K562 (cell line): Measurements from ENCODE around the gene RDH16. TPM values are rescaled to one million over a fixed set of nuclear protein-coding genes. Genes with fewer than 3 reads are reported as not detected.

Source experiments
- ATAC-seq: fragments of 200-7000 bp; cut with Tn5 transposase; 3 replicates; pipeline ENCODE4 v1.9.1; 2020; ENCODE audit warnings: moderate library complexity
- BruUV-seq: library from RNA; stranded (reverse); fragments of 400-500 nt; replicated peaks from 2 replicates; lab custom pipeline; 2021; lab: Mats Ljungman, UMichigan
- CTCF ChIA-PET: fragments of 300-600 bp; formaldehyde crosslinking; extraction: SDS; loops from one replicate; lab custom pipeline; 2021; ENCODE audit warnings: low intra/inter-chr PET ratio; lab: Yijun Ruan, JAX
- POLR2A ChIA-PET: fragments of 300-600, 350-650 bp; sonication (Branson Sonifier 250); formaldehyde crosslinking; extraction: SDS; loops from one replicate; lab custom pipeline; 2021; ENCODE audit warnings: antibody characterized with exemption, inconsistent platforms; lab: Yijun Ruan, JAX
- DNase-seq, 4 experiments: peaks; one replicate each; pipeline versions ENCODE4 v3.0.0 to v3.0.0-alpha.2; 2011 to 2018; ENCODE audit warnings: low spot score in 3 of 4, mixed read lengths in 3 of 4; ENCODE audit errors: extremely low read depth in 1 of 4
- FAIRE-seq: peaks from 2 replicates; lab custom pipeline; 2011; peaks lifted over from hg19 to GRCh38; lab: Jason Lieb, UNC
- H2AFZ ChIP-seq: 2 replicates; pipeline ENCODE4 v1.6.0; 2011; ENCODE audit warnings: low read depth, low read length, control low read depth, inconsistent platforms
- H3K27ac ChIP-seq: fragments of 200-600 bp; 3 replicates; pipeline ENCODE4 v1.8.0; 2011; ENCODE audit warnings: low read depth, mild to moderate bottlenecking, control low read depth, inconsistent platforms, low read length, moderate library complexity, mixed read lengths; ENCODE audit errors: extremely low read depth
- H3K27me3 ChIP-seq, 2 experiments: fragments of 300-600 bp in 1 of 2; 2 replicates in 1 of 2; 3 replicates in 1 of 2; pipeline versions ENCODE4 v1.6.0 to v1.8.0; 2011; ENCODE audit warnings: inconsistent platforms in 2 of 2, low read length in 2 of 2, mild to moderate bottlenecking in 1 of 2, mixed read lengths in 1 of 2, moderate library complexity in 1 of 2; ENCODE audit not compliant: control insufficient read depth in 2 of 2, insufficient read depth in 2 of 2
- H3K36me3 ChIP-seq: fragments of 300-600 bp; 3 replicates; pipeline ENCODE4 v1.8.0; 2011; ENCODE audit warnings: mild to moderate bottlenecking, low read length, inconsistent platforms; ENCODE audit not compliant: control insufficient read depth, insufficient read depth
- H3K4me1 ChIP-seq, 2 experiments: fragments of 200-600 bp in 1 of 2; replicated peaks in 1 of 2; 2 replicates in 1 of 2; 3 replicates in 1 of 2; pipeline versions ENCODE4 v1.5.1 to v1.8.0; 2011; ENCODE audit warnings: inconsistent platforms in 2 of 2, low read length in 2 of 2, mild to moderate bottlenecking in 1 of 2, mixed read lengths in 1 of 2, moderate library complexity in 1 of 2; ENCODE audit not compliant: control insufficient read depth in 2 of 2, insufficient read depth in 2 of 2
- H3K4me2 ChIP-seq: 2 replicates; pipeline ENCODE4 v1.6.1; 2011; ENCODE audit warnings: low read length, control low read depth, inconsistent platforms, mixed read lengths; ENCODE audit not compliant: insufficient read depth
- H3K4me3 ChIP-seq: fragments of 200-600 bp; sonication (generic), shearing (Covaris generic); 2 replicates; pipeline ENCODE4 v1.5.1; 2016; ENCODE audit warnings: control low read depth, inconsistent platforms
- H3K79me2 ChIP-seq: fragments of 200-600 bp; 3 replicates; pipeline ENCODE4 v1.8.0; 2011; ENCODE audit warnings: low read length, inconsistent platforms; ENCODE audit not compliant: control insufficient read depth, insufficient read depth
- H3K9ac ChIP-seq, 2 experiments: 2 replicates each; pipeline versions ENCODE4 v1.6.0 to v1.6.1; 2011; ENCODE audit warnings: low read depth in 2 of 2, low read length in 2 of 2, control low read depth in 1 of 2, inconsistent platforms in 1 of 2, mild to moderate bottlenecking in 1 of 2, mixed read lengths in 1 of 2; ENCODE audit not compliant: insufficient read depth in 1 of 2
- H3K9me1 ChIP-seq: one replicate; pipeline ENCODE4 v1.6.0; 2011; ENCODE audit warnings: inconsistent platforms, mild to moderate bottlenecking, low read length, moderate library complexity; ENCODE audit not compliant: control insufficient read depth, insufficient read depth
- H3K9me3 ChIP-seq: replicated peaks from 2 replicates; pipeline ENCODE4 v1.5.1; 2011; ENCODE audit warnings: low read depth, low read length, inconsistent platforms; ENCODE audit not compliant: control insufficient read depth, insufficient read depth
- H4K20me1 ChIP-seq: replicated peaks from 2 replicates; pipeline ENCODE4 v1.6.1; 2011; ENCODE audit warnings: low read length, inconsistent platforms, mixed read lengths; ENCODE audit not compliant: control insufficient read depth, insufficient read depth
- ADNP ChIP-seq: fragments of 200-800 bp; sonication (Bioruptor generic); IDR thresholded peaks from 2 replicates; pipeline ENCODE4 v1.6.1; 2016; ENCODE audit warnings: missing genetic modification characterization, missing compliant biosample characterization
- CGGBP1 ChIP-seq: fragments of 250-450 bp; sonication (Bioruptor Pico); IDR thresholded peaks from 2 replicates; pipeline ENCODE4 v1.9.0; 2021; ENCODE audit warnings: mild to moderate bottlenecking
- EP400 ChIP-seq: fragments of 450-650 bp; IDR thresholded peaks from 2 replicates; pipeline ENCODE4 v1.6.1; 2017; ENCODE audit warnings: antibody characterized with exemption, mild to moderate bottlenecking, moderate library complexity
- EZH2 ChIP-seq: IDR thresholded peaks from 2 replicates; pipeline ENCODE4 v1.6.1; 2012; ENCODE audit warnings: low read depth, mild to moderate bottlenecking, inconsistent platforms, low read length, borderline replicate concordance
- HDAC2 ChIP-seq: fragments of 450-650 bp; IDR thresholded peaks from 2 replicates; pipeline ENCODE4 v1.6.1; 2016; ENCODE audit warnings: mild to moderate bottlenecking
- HDGF ChIP-seq: fragments of 450-650 bp; IDR thresholded peaks from 2 replicates; pipeline ENCODE4 v1.6.1; 2016
- NONO ChIP-seq, 2 experiments: fragments of 200-400 bp in 1 of 2; fragments of 450-650 bp in 1 of 2; formaldehyde crosslinking in 1 of 2; IDR thresholded peaks; 2 replicates each; pipeline ENCODE4 v1.6.1; 2017; ENCODE audit warnings: low read depth in 2 of 2, mild to moderate bottlenecking in 2 of 2, moderate library complexity in 2 of 2, low read length in 1 of 2
- NR1H2 ChIP-seq: sonication (generic); formaldehyde crosslinking; IDR thresholded peaks from 2 replicates; pipeline ENCODE4 v1.4.0; 2020; ENCODE audit warnings: mild to moderate bottlenecking, missing genetic modification reagents
- TAF1 ChIP-seq: IDR thresholded peaks from 2 replicates; pipeline ENCODE4 v1.6.1; 2011; ENCODE audit warnings: mild to moderate bottlenecking, low read length, moderate library complexity; ENCODE audit not compliant: insufficient read depth, control insufficient read depth, severe bottlenecking; ENCODE audit errors: extremely low read depth
- TBL1XR1 ChIP-seq, 2 experiments: IDR thresholded peaks; 2 replicates each; pipeline ENCODE4 v1.6.1; 2012; ENCODE audit warnings: improper control_type of control experiment in 2 of 2, low read length in 2 of 2, mild to moderate bottlenecking in 1 of 2
- TSC22D4 ChIP-seq: fragments of 450-650 bp; IDR thresholded peaks from 2 replicates; pipeline ENCODE4 v1.6.1; 2016; ENCODE audit warnings: missing genetic modification characterization, missing biosample characterization, control low read depth
- USF1 ChIP-seq: sonication (generic); formaldehyde crosslinking; IDR thresholded peaks from 2 replicates; pipeline ENCODE4 v1.9.0; 2022; ENCODE audit warnings: mild to moderate bottlenecking, missing genetic modification reagents
- ZBTB43 ChIP-seq: sonication (generic); formaldehyde crosslinking; IDR thresholded peaks from 2 replicates; pipeline ENCODE4 v1.8.0; 2023; ENCODE audit warnings: mild to moderate bottlenecking, missing genetic modification reagents
- ZNF146 ChIP-seq: IDR thresholded peaks from one replicate; pipeline ENCODE4 v1.6.1; 2018; ENCODE audit warnings: missing compliant biosample characterization; ENCODE audit not compliant: unreplicated experiment
- ZNF23 ChIP-seq: fragments of 250-450 bp; sonication (Bioruptor Pico); IDR thresholded peaks from 2 replicates; pipeline ENCODE4 v1.4.0; 2020; ENCODE audit warnings: mild to moderate bottlenecking
- ZNF347 ChIP-seq: fragments of 450-650 bp; formaldehyde crosslinking; IDR thresholded peaks from 2 replicates; pipeline ENCODE4 v1.4.0; 2020; ENCODE audit warnings: low read depth, mild to moderate bottlenecking, moderate library complexity
- ZNF395 ChIP-seq: fragments of 200-800 bp; sonication (Bioruptor generic); IDR thresholded peaks from 2 replicates; pipeline ENCODE4 v1.6.1; 2017; ENCODE audit warnings: missing genetic modification characterization, missing compliant biosample characterization
- ZNF586 ChIP-seq: fragments of 450-650 bp; formaldehyde crosslinking; conservative IDR thresholded peaks from 2 replicates; pipeline ENCODE4 v1.4.0; 2020; ENCODE audit warnings: mild to moderate bottlenecking, moderate library complexity
- ZNF717 ChIP-seq: fragments of 250-450 bp; sonication (Bioruptor Pico); IDR thresholded peaks from 2 replicates; pipeline ENCODE4 v1.5.0; 2021
- ZNF766 ChIP-seq: fragments of 200-800 bp; sonication (Bioruptor generic); conservative IDR thresholded peaks from 2 replicates; pipeline ENCODE4 v1.6.1; 2016; ENCODE audit warnings: missing genetic modification characterization, missing compliant biosample characterization
- WGBS: fragments of 100-300 bp; shearing (Covaris generic); methylation state at CpG from one replicate; pipeline ENCODE4 v1.1.6; 2016; ENCODE audit warnings: low coverage, mixed read lengths; ENCODE audit not compliant: insufficient coverage; ENCODE audit errors: missing lambda C conversion rate; 5-methylcytosine and 5-hydroxymethylcytosine counted together
- in situ Hi-C: fragments of 300-500 bp; cut with MboI; formaldehyde crosslinking; loops from 4 replicates; pipeline ENCODE4 v1.15.0; 2018; ENCODE audit warnings: inconsistent platforms, mixed read lengths
- intact Hi-C: fragments of 100-400 bp; cut with micrococcal nuclease; formaldehyde crosslinking; loops from 2 replicates; pipeline ENCODE4 v1.14.2; 2022
- polyA plus RNA-seq, 8 experiments: library from polyadenylated mRNA; depleted of rRNA in 4 of 8; stranded (reverse) in 5 of 8; unstranded in 3 of 8; fragments of >200 nt; fragmentation: Nextera tagmentation in 2 of 8; fragmentation: Illumina TruSeq in 1 of 8; extraction: Ambion mirVana in 2 of 8; extraction: Trizol in 1 of 8; gene quantifications; 2 replicates each; pipeline versions ENCODE4 v1.2.1 to v1.2.3, GENCODE V29; 2011 to 2014; ENCODE audit warnings: inconsistent platforms in 1 of 8, missing spikeins in 1 of 8
- total RNA-seq, 7 experiments: library from RNA; depleted of rRNA in 6 of 7; stranded (reverse); fragments of >200 nt in 6 of 7; fragmentation: Illumina TruSeq in 2 of 7; extraction: Trizol in 2 of 7; gene quantifications; 2 replicates each; pipeline versions ENCODE4 v1.2.1 to v1.2.3, GENCODE V29; 2011 to 2021; ENCODE audit warnings: low replicate concordance in 1 of 7

Gene RDH16
- total and polyA plus RNA-seq, 9 of the 15 experiments (the other 6 are each of a cell fraction or from before 2014, with no cell fraction given): 0.11 to 0.52 (median 0.22) TPM; not detected in 1

- POLR2A ChIA-PET: interaction anchor here (0.6 to 4.6 kb wide), 9 partner anchors 11 to 559 kb away, joined by 3 to 23 read pairs (median 4); partner anchors contain the start of genes NACA and NEMP1
- H4K20me1 ChIP-seq: no peaks in the 10 kb centered on the region
- peak overlapping the region; percentile 58 for H3K27ac ChIP-seq
- H3K9me3 ChIP-seq: no peaks in the 10 kb centered on the region
- in situ Hi-C loops: no loop called here
- no TSS peak for BruUV-seq
- DNase-seq: peak in 1 of 4 experiments; percentile 42
- H2AFZ ChIP-seq: peak overlapping the region; percentile 83
- H3K9me1 ChIP-seq: no peaks in the 10 kb centered on the region
- peak; percentile 8 for ATAC-seq
- H3K79me2 ChIP-seq: no peaks in the 10 kb centered on the region
- H3K4me2 ChIP-seq: peak overlapping the region; percentile 46; the same call in 1 of the 2 replicates
- H3K27me3 ChIP-seq: no peaks in the 10 kb centered on the region
- CTCF ChIA-PET: no interaction called here
- FAIRE-seq: peak; percentile 82
- WGBS: 9% methylated on average over 7 of the region's 7 CpGs
- H3K9ac ChIP-seq: peak overlapping the region; percentile 47 to 80; a peak in 3 of 4 replicates
- H3K4me3 ChIP-seq: no peak overlapping the region
- H3K36me3 ChIP-seq: no peaks in the 10 kb centered on the region
- intact Hi-C loops: no loop called here
- peaks cover 41 to 53% of the 10 kb centered on the region in 2 experiments for H3K4me1 ChIP-seq
- no peak for TF ChIP-seq ZNF717 (CRISPR knock-in tag)
- peak; percentile 73; the same call in 1 of the 2 replicates for TF ChIP-seq HDAC2
- no peak for TF ChIP-seq ZNF146 (CRISPR knock-in tag)
- TF ChIP-seq EP400: peak; percentile 6; the same call in 1 of the 2 replicates
- TF ChIP-seq TSC22D4 (tag): no peak
- no peak for TF ChIP-seq ZNF586 (CRISPR knock-in tag)
- no peak; the same call in 1 of the 2 replicates for TF ChIP-seq ZNF395 (CRISPR knock-in tag)
- no peak for TF ChIP-seq TBL1XR1 (IDR thresholded peaks at IDR 0.05; ENCODE audit: low read length in 2 of 2)
- TF ChIP-seq NONO (IDR thresholded peaks at IDR 0.05; ENCODE audit: low read depth in 2 of 2, low read length in 1 of 2): no peak
- no peak for TF ChIP-seq NR1H2 (CRISPR knock-in tag)
- TF ChIP-seq EZH2: no peak
- no peak for TF ChIP-seq CGGBP1 (CRISPR knock-in tag)
- TF ChIP-seq TAF1: no peak
- TF ChIP-seq ZBTB43 (CRISPR knock-in tag): no peak
- TF ChIP-seq ZNF23: no peak
- TF ChIP-seq ZNF347 (CRISPR knock-in tag): no peak
- 0 out of 2 replicates have a peak, but pooled peaks have one; percentile 54 for TF ChIP-seq HDGF
- peak; percentile 90 for TF ChIP-seq ADNP (tag)
- no peak for TF ChIP-seq ZNF766
- TF ChIP-seq USF1 (CRISPR knock-in tag): peak; percentile 52; the same call in 1 of the 2 replicates
Observed at GRCh38 chr12:56990648-56991318, 33.4 kb upstream of the RDH16 start.
